ENCODE results near the gene CENPX. TPM values are rescaled to one million over a fixed set of nuclear protein-coding genes. Genes with fewer than 3 reads are reported as not detected.

CENPX gene
- total and polyA plus RNA-seq, 2 of the 13 experiments (the other 11 are each of a cell fraction or from before 2014, with no cell fraction given): 92.7 to 170 TPM

- TF ChIP-seq ZBTB34 (CRISPR knock-in tag; IDR thresholded peaks at IDR 0.05) (0 out of 2 replicates have a peak, but pooled peaks have one; percentile 11), HCFC1 (IDR thresholded peaks at IDR 0.05; ENCODE audit: low read depth, low read length) (no peak), ZNF749 (CRISPR knock-in tag; IDR thresholded peaks at IDR 0.05; ENCODE audit: borderline replicate concordance) (no peak), KDM6A (CRISPR knock-in tag; IDR thresholded peaks at IDR 0.05; ENCODE audit: low read depth) (no peak), ZNF724P (CRISPR knock-in tag; IDR thresholded peaks at IDR 0.05; ENCODE audit: borderline replicate concordance) (peak; percentile 77; the same call in 1 of the 2 replicates), PAWR (CRISPR knock-in tag; IDR thresholded peaks at IDR 0.05; ENCODE audit: borderline replicate concordance) (no peak), CHCHD3 (CRISPR knock-in tag; IDR thresholded peaks at IDR 0.05) (0 out of 2 replicates have a peak, but pooled peaks have one; percentile 57), THAP7 (CRISPR knock-in tag; IDR thresholded peaks at IDR 0.05) (no peak), FIP1L1 (IDR thresholded peaks at IDR 0.05; ENCODE audit: borderline replicate concordance, insufficient read depth, low read depth, low read length) (no peak), SNAPC2 (CRISPR knock-in tag; IDR thresholded peaks at IDR 0.05) (no peak), ZBTB4 (CRISPR knock-in tag; IDR thresholded peaks at IDR 0.05; ENCODE audit: borderline replicate concordance) (no peak), ZNF335 (CRISPR knock-in tag; IDR thresholded peaks at IDR 0.05) (no peak), RFX5 (IDR thresholded peaks at IDR 0.05; ENCODE audit: low read depth, low read length) (no peak), AGO1 (IDR thresholded peaks at IDR 0.05; ENCODE audit: low read depth, low read length, poor library complexity, severe bottlenecking) (peak; percentile 32), MEIS1 (CRISPR knock-in tag; IDR thresholded peaks at IDR 0.05; ENCODE audit: borderline replicate concordance) (no peak), MXD1 (CRISPR knock-in tag; IDR thresholded peaks at IDR 0.05) (peak; percentile 25; the same call in 1 of the 2 replicates), ZNF101 (CRISPR knock-in tag; IDR thresholded peaks at IDR 0.05; ENCODE audit: borderline replicate concordance, low read depth) (no peak), ZNF260 (CRISPR knock-in tag; IDR thresholded peaks at IDR 0.05; ENCODE audit: borderline replicate concordance, low read depth) (no peak), ZNF614 (CRISPR knock-in tag; IDR thresholded peaks at IDR 0.05; ENCODE audit: borderline replicate concordance) (no peak), ERF (CRISPR knock-in tag; IDR thresholded peaks at IDR 0.05) (no peak), ESRRA (CRISPR knock-in tag; IDR thresholded peaks at IDR 0.05; ENCODE audit: low read depth) (no peak), HBP1 (CRISPR knock-in tag; IDR thresholded peaks at IDR 0.05; ENCODE audit: low read depth) (no peak)
These were observed 33.5 kb upstream of the CENPX start (continued) for GRCh38 chr17:82055965-82056728.

All from HepG2 (cell line).